Effector CD8-positive, alpha-beta T cell (primary cell): Measurements from ENCODE around the gene FRMD4A.
"Not testable (repeated sequence)": the region's sequence is repeated elsewhere in the genome, so short reads cannot be mapped to it uniquely, and the experiment has no call there.

Source experiments
- DNase-seq: peaks from one replicate; lab custom pipeline; 2025; lab: John Stamatoyannopoulos, UW

Gene FRMD4A

GRCh38 chr10:13848520-13849445 lies 481.9 kb downstream of the FRMD4A start:
- DNase-seq = no peak

GRCh38 chr10:13847201-13847631 lies 483.5 kb downstream of the FRMD4A start:
- DNase-seq = no peak

- no peak for DNase-seq
Observed at GRCh38 chr10:13845897-13846296, 484.8 kb downstream of the FRMD4A start.

GRCh38 chr10:13844651-13845050 lies 486.1 kb downstream of the FRMD4A start:
- no peak for DNase-seq

- DNase-seq = no peak
Observed at GRCh38 chr10:13842117-13842516, 488.6 kb downstream of the FRMD4A start.

GRCh38 chr10:13840036-13840435 lies 490.7 kb downstream of the FRMD4A start:
- no peak for DNase-seq

GRCh38 chr10:13839430-13839990 lies 491.2 kb downstream of the FRMD4A start:
- DNase-seq = no peak

- DNase-seq = no peak
Observed at GRCh38 chr10:13839030-13839429, 491.7 kb downstream of the FRMD4A start.

- DNase-seq = no peak
Observed at GRCh38 chr10:13837966-13838365, 492.8 kb downstream of the FRMD4A start.

- DNase-seq = no peak
Observed at GRCh38 chr10:13834581-13835286, 496.0 kb downstream of the FRMD4A start.

GRCh38 chr10:13831711-13832141 lies 499.0 kb downstream of the FRMD4A start:
- DNase-seq = no peak

GRCh38 chr10:13830385-13830784 lies 500.3 kb downstream of the FRMD4A start:
- DNase-seq = no peak

- no peak for DNase-seq
Observed at GRCh38 chr10:13829790-13830189, 500.9 kb downstream of the FRMD4A start.

GRCh38 chr10:13828284-13828683 lies 502.4 kb downstream of the FRMD4A start:
- DNase-seq = not testable (repeated sequence)

GRCh38 chr10:13827076-13827797 lies 503.5 kb downstream of the FRMD4A start:
- DNase-seq = no peak

GRCh38 chr10:13823709-13824405 lies 506.9 kb downstream of the FRMD4A start:
- no peak for DNase-seq

GRCh38 chr10:13823096-13823708 lies 507.5 kb downstream of the FRMD4A start:
- DNase-seq = no peak

- DNase-seq = no peak
Observed at GRCh38 chr10:13822490-13822889, 508.2 kb downstream of the FRMD4A start.

GRCh38 chr10:13820964-13821337 lies 509.8 kb downstream of the FRMD4A start:
- DNase-seq = no peak

GRCh38 chr10:13820119-13820963 lies 510.4 kb downstream of the FRMD4A start:
- no peak for DNase-seq
